GM18907 (cell line): ENCODE results near the gene ALDH8A1.

ENCODE experiments used
- ATAC-seq: cut with Tn5 transposase; IDR thresholded peaks from one replicate; pipeline ENCODE4 v1.9.1; 2021; ENCODE audit warnings: mild to moderate bottlenecking, moderate library complexity; ENCODE audit not compliant: unreplicated experiment

Gene ALDH8A1

GRCh38 chr6:134951494-134952263 lies 1.8 kb upstream of the ALDH8A1 start:
- no peak for ATAC-seq

- no peak for ATAC-seq
Observed at GRCh38 chr6:134950482-134950881, 581 bp upstream of the ALDH8A1 start.

GRCh38 chr6:134948691-134949090 lies 1.2 kb downstream of the ALDH8A1 start:
- ATAC-seq = no peak

GRCh38 chr6:134948142-134948541 lies 1.8 kb downstream of the ALDH8A1 start:
- no peak for ATAC-seq

- ATAC-seq = no peak
Observed at GRCh38 chr6:134945045-134945444, 4.9 kb downstream of the ALDH8A1 start.

GRCh38 chr6:134943522-134944111 lies 6.3 kb downstream of the ALDH8A1 start:
- no peak for ATAC-seq

GRCh38 chr6:134938896-134939295 lies 11.0 kb downstream of the ALDH8A1 start:
- no peak for ATAC-seq

GRCh38 chr6:134937426-134937825 lies 12.5 kb downstream of the ALDH8A1 start:
- ATAC-seq = no peak

GRCh38 chr6:134936931-134937330 lies 13.0 kb downstream of the ALDH8A1 start:
- no peak for ATAC-seq

- ATAC-seq = no peak
Observed at GRCh38 chr6:134936476-134936875, 13.4 kb downstream of the ALDH8A1 start.

- ATAC-seq = no peak
Observed at GRCh38 chr6:134934793-134935485, 15.0 kb downstream of the ALDH8A1 start.

- no peak for ATAC-seq
Observed at GRCh38 chr6:134932535-134933470, 17.1 kb downstream of the ALDH8A1 start.

GRCh38 chr6:134932098-134932497 lies 17.8 kb downstream of the ALDH8A1 start:
- ATAC-seq = no peak

- no peak for ATAC-seq
Observed at GRCh38 chr6:134930463-134930862, 19.4 kb downstream of the ALDH8A1 start.

- ATAC-seq = no peak
Observed at GRCh38 chr6:134928151-134928900, 21.6 kb downstream of the ALDH8A1 start.

GRCh38 chr6:134925800-134926199 lies 24.1 kb downstream of the ALDH8A1 start:
- no peak for ATAC-seq

- no peak for ATAC-seq
Observed at GRCh38 chr6:134921721-134922261, 28.1 kb downstream of the ALDH8A1 start.

- ATAC-seq = no peak
Observed at GRCh38 chr6:134921276-134921675, 28.6 kb downstream of the ALDH8A1 start.

- no peak for ATAC-seq
Observed at GRCh38 chr6:134920422-134920821, 29.5 kb downstream of the ALDH8A1 start.

GRCh38 chr6:134918418-134918961 lies 31.4 kb downstream of the ALDH8A1 start:
- no peak for ATAC-seq
